T1000 (cell line): ENCODE measurements around the gene PLCG2.
"Not testable (repeated sequence)": the region's sequence is repeated elsewhere in the genome, so short reads cannot be mapped to it uniquely, and the experiment has no call there.

Experiments
- DNase-seq: peaks from one replicate; lab custom pipeline; 2025; ENCODE audit warnings: mixed read lengths; lab: John Stamatoyannopoulos, UW

The PLCG2 gene

DNA sequence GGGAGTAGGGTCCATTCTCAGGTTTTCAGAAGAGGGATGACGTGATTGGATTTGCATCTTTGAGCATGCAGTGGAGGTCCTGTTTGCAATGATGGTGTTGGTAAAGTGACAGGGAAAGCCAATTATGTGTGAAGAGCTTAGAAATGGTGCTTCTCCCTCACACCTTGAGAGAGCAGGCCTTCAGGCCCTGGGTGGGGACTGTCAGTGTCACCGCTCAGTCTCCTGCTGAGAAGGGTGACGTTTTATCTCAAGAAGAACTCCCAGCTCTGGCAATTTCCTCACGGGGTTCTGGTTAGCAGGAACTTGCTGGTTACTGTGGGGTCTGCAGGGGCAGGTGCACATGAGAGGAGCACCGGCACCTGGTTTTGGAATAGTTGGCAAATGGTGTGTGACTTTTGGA is 11.2 kb downstream of the PLCG2 start:
- DNase-seq: no peak

DNA sequence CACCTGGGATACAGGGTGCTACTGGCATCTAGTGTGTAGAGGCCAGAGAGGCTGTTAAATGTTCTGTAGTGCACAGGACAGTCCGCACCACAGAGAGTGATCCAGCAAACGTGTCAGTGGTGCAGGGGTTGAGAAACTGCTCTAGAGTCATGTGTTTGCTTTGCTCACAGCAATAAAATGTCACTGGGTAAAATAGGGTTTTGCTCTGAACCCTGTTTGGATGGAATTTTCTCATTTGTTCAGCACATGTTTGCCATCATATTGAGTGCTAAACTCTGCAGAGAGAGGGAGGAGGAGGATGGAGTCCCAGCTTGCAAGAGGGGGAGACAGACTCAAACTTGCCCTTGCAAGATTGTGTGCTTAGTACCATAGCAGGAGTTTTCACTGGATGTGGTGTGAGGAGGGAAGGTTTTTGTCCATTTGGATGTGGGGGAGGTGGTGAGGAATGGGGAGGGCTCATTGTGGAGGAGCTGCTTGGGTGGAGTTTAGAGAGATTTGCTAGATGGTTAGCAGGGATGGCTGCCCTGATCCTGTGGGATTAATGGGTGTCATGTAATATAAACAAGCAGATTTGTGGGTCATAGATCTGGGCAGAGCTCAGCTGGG is 11.8 kb downstream of the PLCG2 start:
- DNase-seq: no peak

DNA sequence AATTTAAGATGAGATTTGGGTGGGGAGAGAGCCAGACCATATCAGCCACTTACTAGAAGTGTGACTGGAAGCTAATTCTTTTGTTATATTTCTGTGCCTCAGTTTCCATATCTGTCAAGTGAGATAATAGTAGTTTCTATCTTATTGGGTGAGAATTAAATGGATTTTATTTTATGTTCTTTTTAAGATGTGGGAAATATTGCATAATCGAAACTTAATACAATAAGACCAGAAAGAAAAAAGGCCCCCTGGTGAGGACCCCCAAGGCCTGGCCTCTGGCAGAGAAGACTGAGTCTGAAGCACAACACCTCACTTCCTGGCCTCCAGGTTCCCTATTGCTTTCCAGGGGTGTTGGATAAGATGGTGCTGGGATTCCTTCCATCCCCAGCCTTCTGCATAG is 13.7 kb downstream of the PLCG2 start:
- no peak for DNase-seq

DNA sequence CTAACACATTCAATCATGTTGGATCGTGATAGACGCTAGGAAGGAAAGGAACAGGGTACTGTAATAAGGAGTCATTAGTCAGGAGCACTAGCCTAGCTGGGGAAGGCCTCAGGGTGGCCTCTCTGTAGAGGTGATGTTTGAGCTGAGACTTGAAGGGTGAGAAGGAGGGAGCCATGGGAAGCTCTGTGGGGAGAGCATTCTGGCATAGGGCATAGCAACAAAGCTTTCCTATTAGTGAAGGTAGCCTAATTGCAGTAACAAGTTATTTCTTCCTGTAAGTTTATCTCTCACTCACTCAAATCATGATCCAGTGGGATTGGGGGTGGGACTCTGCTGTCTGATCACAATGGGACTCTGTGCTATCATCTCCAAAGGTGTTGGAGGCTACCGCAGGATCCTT is 16.1 kb downstream of the PLCG2 start:
- DNase-seq: no peak

DNA sequence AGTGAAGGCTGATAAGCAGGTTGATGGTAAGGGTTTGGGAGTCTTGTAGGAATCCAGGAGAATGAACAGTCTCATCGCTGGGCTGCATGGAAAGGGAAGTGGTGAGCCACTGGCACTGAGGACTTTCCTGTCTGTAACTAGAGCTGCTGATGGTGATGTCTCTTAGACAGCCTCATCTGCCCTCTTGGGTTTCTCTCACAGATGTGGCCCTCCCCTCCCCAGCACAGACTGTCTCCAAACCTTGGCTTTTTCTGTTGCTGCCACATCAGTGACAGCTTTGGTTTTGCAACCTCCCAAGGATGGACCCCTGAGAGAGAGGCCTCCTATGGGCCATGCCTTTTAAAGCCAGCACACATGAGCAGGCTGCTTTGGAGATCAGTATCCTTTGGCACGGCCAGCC is 16.9 kb downstream of the PLCG2 start:
- DNase-seq: no peak

DNA sequence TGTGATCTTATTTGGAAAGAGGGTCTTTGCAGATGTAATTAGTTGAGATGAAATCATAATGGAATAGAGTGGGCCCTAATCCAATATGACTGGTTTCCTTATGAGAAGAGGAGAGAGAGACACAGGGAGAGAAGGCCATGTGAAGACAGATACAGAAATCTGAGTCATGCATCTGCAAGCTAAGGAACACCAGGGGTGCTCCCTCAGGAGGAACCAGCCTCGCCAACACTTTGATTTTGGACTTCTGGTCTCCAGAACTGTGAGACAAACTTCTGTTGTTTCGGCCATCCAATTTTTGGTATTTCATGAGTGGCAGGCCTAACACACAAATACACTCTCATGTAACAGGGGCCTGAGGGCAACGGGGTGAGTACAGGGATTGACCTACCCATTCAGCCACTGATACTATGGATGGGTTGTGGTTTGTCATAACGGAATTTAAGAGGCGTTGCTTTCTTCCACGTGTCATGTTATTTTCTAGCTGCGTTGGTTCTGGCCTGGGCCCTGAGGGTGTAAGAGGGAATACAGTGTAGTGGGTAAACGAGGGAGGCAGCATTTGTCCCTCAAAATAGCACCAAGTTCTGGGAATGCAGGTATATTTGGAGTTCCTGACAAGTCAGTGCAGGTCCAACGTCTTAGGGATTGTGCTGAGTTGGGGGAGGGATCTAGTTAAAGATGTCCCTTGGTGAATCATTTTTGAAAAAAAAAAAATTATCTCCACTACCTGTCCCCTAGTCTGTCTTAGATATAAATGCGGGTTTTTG is 17.7 kb downstream of the PLCG2 start:
- DNase-seq: no peak

DNA sequence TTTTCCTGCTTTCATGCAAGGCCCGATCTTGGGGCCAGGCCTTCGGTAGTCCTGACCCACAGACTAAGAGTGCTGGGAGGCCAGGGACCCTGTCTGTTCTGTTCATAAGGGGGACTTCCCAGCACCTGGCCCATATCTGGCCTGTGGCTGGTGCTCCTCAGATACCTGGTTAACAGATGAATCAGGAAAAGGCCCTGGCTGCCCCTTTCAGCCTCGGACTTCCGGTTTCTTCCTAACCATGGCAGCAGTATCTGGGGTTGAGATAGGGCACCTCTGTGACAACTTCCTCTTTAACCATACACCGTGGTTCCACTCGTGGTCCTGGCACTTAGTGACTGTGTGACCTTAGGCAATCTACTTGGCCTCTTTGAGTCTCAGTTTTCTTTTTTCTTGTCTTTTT is 18.4 kb downstream of the PLCG2 start:
- no peak for DNase-seq

DNA sequence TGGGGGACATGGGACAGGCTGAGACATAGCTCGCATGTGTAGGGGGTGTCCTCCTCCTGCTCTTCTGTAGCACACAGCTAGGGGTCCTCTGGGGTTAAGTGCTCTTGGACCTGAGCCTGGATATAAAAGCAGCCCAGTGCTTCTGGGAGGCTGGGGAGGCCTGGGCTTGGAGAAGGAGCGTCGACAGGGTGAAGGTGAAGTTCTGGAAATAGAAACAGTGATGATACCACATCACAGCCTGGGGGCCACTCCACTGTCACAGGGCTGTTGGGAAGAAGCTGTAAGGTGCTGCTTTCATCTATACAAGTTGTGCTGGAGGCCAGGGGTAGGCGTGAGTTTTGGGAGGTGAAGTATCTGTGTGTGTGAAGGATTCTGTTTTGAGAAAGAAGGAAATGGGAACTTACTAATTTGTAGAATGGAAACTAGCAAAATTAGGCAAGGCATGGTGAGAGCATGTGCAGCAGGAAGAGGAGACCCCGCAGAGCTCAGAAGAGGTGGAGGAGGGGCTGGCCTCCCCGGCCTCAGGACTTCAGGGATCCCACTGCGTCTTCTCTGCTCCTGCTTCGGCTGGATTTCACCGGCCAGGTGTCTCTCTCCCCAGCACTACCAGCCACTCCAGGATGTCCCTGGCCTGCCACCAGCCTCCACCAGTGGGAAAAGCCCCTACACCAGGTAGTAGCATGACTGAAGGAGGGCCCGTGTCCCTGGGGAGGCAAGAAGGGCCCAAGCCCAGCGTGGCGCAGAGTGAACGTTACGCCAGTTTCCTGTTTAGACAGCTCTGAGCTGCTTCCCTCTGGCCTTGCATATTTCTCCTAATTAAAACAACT is 19.4 kb downstream of the PLCG2 start:
- DNase-seq: no peak

DNA sequence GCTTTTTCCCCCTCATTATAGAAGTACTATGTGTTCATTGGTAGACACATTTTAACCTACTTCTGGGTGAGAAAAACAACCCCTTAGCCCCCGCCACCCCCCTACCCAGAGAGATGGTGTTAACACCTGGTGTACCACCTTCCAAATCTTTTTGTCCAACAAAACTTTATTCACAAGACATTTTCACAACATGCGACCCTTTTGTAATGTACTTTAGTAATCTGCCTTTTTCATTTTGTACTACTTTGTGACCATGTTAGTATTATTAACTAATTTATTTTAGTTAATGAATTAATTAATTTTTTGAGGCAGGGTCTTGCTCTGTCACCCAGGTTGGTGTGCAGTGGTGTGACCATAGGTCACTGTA is 20.0 kb downstream of the PLCG2 start:
- DNase-seq: no peak

DNA sequence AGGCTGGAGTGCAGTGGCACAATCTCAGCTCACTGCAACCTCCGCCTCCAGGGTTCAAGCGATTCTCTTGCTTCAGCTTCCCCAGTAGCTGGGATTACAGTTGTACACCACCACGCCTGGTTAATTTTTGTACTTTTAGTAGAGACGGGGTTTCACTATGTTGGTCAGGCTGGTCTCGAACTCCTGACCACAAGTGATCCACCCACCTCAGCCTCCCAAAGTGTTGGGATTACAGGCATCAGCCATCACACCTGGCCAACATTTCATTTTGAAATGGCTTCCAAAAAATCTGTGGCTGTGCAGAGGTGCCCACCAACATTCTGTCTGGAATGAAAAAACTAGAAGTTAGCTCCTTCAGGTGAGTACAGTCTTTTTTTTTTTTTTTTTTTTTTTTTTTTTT is 22.6 kb downstream of the PLCG2 start:
- DNase-seq: not testable (repeated sequence)

DNA sequence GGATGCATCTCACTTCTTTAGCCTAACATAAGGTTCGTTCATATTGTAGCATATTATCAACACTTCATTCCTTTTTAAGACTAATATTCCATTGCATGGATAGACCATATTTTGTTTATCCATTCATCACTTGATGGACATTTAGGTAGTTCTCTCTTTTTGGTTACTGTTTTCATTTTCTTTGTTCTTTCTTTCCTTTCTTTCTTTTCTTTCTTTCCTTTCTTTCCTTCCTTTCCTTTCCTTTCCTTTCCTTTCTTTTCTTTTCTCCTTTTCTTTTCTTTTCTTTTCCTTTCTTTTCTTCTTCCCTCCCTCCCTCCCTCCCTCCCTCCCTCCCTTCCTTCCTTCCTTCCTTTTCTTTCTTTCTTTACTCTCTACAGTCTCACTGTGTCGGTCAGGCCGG is 24.2 kb downstream of the PLCG2 start:
- DNase-seq: no peak

DNA sequence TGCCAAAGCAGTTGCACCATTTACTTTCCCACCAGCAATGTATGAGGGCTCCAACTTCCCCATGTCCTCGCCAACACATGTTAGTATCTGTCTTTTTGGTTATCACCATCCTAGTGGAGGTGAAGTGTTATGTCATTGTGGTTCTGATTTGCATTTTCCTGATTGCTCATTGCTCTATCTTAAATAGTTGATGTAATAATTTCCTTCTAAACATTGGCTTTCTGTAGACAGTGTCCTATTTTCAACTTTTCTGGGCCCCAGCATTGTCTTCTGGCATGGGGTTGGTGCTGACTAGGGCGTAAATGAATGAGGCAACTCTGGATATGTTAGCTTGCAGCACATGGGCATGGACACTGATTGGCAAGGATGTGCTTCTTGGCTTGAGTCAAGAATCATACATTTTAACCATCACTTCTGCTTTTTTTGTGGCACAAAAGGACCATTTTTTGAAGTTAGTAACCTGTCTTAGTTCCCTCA is 25.1 kb downstream of the PLCG2 start:
- no peak for DNase-seq

DNA sequence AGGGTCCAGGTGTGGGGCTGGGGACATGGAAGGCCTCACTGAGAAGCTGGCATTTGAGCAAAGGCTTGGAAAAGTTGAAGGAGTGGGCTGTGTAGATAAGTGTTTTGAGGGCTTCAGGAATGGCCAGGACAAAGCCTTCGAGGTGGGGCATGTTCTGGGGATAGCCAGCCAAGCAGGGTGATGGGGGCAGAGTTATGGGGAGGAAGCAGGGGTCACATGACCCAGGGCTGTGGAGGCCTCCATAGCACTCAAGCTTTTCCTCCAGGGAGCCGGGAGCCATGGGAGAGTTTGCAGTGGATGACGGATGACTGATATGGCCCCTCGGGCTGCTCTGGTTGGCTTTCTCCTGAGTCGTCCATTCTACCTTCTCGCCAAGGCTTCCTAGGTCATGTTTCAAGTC is 27.6 kb downstream of the PLCG2 start:
- no peak for DNase-seq

DNA sequence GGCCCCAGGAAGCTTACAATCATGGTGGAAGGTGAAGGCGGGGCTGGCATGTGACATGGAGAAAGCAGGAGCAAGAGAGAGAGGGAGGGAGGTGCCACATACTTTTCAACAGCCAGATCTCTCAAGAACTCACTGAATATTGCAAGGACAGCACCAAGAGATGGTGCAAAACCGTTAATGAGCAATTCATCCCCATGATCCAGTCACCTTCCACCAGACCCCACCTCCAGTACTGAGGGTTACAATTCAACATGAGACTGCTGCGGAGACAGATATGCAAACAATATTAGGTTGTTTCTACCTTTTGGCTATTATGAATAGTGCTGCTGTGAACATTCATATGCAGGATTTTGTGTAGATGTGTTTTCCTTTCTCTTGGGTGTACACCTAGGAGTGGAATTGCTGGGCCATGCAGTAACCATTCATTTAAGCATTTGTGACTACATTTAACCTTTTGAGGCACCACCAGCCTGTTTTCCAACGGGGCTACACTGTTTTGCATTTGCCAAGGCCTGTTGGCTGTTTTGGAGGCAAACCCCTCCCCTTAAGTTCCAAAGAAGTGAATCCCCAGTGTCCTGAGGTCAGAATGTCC is 28.8 kb downstream of the PLCG2 start:
- no peak for DNase-seq

DNA sequence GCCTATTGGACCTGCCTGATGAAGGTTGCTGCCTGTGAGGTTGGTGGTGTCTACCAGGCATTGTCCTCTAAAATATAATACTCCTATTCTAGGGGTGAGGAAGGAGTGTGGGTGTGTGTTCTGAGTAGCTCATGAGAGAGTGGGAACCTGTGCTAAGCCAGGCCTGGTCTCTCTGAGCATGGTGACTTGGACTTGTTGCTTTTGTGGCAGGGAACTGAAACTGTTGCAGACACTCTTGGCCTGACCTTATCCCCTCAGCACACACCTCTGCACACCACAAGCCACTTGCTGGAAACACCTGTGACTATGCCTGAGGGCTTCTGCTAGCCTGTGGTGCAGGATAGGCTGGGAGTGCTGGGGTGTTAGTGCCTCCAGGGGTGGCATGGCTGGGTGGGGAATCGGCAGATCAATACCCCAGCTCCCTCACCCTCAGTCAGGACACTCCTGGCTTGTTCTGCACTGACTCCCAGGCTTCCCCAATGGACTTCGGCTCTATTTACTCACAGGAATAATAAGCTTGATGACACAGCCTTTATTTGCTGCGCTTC is 29.9 kb downstream of the PLCG2 start:
- DNase-seq: no peak

DNA sequence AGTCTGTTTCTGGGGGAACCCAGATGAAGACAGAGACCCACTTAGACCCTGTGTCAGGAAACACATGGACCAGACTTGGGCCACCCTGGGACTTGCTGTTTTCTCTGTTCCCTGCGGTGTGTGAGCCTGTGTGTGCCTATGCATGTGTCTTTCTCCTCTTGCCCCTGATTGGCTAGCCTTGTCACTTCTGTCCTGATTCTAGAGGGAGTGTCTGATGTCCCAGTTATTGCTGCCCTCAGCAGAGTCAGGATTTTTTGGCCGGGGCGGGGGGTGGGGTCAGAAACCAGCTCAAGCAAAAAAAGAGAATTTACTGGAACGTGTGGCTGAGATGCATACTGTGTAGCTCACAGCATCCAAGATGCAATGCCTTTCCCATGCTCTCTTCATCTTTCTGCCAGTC is 30.5 kb downstream of the PLCG2 start:
- DNase-seq: no peak

DNA sequence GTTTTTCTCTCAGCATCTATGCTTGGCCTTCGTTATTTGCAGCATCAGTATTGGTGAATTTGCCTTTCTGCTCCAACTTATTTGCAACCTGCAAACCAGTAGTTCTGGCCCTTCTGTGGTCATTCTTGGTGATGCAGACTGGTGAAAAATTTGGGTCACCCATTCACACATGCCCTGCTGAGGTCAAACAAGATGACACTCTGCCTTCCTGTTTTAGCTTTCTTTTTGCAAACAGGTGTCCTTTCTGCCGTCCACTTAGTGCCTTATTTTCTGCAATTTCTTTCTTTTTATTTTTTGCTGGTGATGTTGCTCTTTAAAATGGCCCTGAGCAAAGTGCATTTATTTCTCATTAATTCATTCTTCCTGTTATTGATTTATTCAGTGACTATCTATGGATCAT is 31.3 kb downstream of the PLCG2 start:
- DNase-seq: no peak

DNA sequence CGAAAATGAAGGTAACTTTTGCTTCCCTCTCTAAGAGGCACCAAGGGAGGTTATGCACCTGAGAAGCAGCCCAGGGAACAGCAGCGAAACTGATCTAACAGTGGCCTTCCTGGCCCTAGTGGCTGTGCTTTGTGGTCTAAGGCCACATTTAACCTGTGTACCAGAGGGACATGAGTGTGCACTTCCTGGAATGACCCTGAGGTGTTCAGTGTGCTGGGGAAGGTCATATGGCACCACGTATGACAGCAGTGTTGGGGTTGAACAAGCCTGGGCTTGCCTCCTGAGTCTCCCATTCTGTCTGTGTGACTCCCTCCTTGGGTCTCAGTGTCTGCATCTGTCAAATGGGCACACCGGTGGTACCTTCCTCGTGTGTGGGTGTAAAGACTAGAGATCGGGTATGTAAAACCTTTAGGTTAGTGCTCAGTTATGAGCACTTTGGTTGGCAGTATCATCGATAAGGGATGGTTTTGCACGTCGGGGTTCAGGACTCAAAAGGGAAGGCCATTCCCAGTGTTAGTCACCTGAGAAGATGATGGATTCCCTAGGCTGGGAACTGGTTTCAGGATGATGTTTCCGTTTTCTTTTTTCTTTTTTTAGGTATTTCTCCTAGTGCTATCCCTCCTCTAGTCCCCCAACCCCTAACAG is 31.9 kb downstream of the PLCG2 start:
- DNase-seq: no peak

DNA sequence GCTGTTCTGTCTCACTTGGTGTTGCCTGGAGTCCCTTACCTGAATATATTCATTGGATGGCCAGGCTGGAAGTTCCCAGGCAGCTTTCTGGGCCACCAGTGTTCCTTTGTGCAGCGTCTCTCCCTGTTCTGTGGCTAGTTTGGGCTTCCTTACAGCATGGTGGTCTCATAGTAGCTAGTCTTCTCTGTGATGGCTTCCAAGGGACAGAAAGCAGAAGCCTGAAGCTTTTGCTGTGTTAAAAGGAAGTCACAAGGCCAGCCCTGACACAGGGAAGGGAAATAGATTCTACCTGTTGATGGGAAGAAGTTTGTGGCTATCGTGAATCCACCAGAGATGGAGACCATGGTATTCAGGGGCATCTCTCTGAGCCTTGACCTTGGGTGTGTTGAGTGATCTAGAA is 34.6 kb downstream of the PLCG2 start:
- no peak for DNase-seq

DNA sequence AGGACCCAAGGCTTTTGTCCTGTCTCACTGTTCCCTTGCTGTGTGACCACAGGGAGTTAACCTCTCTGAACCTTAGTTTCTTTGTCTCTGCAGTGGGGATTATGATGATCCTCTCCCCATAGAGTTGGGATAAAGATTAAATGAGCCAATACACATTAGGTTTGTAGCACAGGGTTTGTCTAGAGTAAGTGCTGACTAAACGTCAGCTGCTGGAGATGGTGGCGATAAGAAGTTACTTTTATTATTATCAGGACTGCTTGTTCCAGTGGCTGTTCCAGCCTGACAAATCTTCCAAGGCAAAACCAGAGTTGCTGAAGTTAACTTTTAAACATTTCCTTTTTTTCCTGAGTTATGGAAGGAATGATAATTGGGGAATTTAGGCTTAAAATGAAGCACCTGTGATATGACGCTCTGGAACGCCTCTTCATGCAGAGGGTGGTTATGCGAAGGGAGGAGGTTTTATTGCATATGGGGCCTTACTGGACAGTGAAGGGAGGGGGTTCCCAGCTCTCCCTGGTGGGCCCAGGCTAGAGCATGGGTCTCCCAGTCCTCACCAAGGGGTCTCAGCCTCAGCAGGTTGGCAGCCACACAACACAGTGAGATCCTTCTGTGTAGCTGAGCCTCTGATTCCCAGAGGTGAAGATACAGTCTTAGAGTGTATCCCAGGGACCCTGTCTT is 35.8 kb downstream of the PLCG2 start:
- DNase-seq: no peak

DNA sequence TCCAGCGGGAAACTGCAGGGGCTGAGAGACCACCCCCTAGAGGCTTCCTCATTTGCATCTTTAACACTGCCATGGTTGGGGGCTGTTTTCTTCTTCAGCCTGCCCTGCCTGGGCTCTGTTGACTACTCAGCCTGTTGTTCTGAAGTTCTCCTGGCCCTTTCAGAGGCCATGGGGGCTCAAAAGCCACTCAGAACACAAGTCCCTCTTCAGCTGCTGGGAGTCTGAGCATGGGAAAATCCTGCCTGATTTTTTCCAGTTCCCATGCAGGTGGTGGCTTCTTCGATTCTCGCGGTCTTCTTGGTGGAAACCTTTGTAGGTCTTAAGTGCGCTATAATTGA is 36.3 kb downstream of the PLCG2 start:
- no peak for DNase-seq
